Urinary bladder (tissue), 4 donors: ENCODE results near the gene GYG1. TPM values are rescaled to one million over a fixed set of nuclear protein-coding genes. Genes with fewer than 3 reads are reported as not detected.

Experiments
- DNase-seq: peaks from one replicate; pipeline ENCODE4 v3.0.0-alpha.2; 2015; ENCODE audit errors: extremely low spot score
- H3K27ac ChIP-seq: one replicate; pipeline ENCODE4 v1.5.1; 2013; ENCODE audit warnings: low read depth, mild to moderate bottlenecking, moderate library complexity
- H3K36me3 ChIP-seq: one replicate; pipeline ENCODE4 v1.6.1; 2013; ENCODE audit warnings: mild to moderate bottlenecking, moderate library complexity; ENCODE audit not compliant: insufficient read depth
- H3K4me1 ChIP-seq: one replicate; pipeline ENCODE4 v1.6.1; 2013; ENCODE audit warnings: mild to moderate bottlenecking, moderate library complexity; ENCODE audit not compliant: insufficient read depth
- H3K4me3 ChIP-seq: one replicate; pipeline ENCODE4 v1.5.1; 2013; ENCODE audit warnings: low read depth, low read length
- WGBS: extraction: QIAGEN DNeasy Blood & Tissue Kit; methylation state at CpG from one replicate; pipeline ENCODE4 v1.1.7; 2013; 5-methylcytosine and 5-hydroxymethylcytosine counted together
- polyA plus RNA-seq: library from polyadenylated mRNA; stranded (reverse); fragments of 200-250 nt; gene quantifications from one replicate; pipeline ENCODE4 v1.2.3, GENCODE V29; 2013
- total RNA-seq: library from RNA; depleted of rRNA; stranded (reverse); fragments of >200 nt; gene quantifications from one replicate; pipeline ENCODE4 v1.2.3, GENCODE V29; 2014
- donor health status: healthy with polysubstance abuse.
- donor health status: healthy.

Gene GYG1
- total RNA-seq (33.2 TPM), polyA plus RNA-seq (214 TPM)

- WGBS, result under 1% methylated on average over 91 of the region's 91 CpGs
- no peak for DNase-seq
- no peaks in the 10 kb centered on the region for H3K4me1 ChIP-seq
- peak within 1 kb of the TSS; percentile 73 for H3K27ac ChIP-seq
- H3K36me3 ChIP-seq, result no peaks in the 10 kb centered on the region
- peak within 1 kb of the TSS; percentile 93 for H3K4me3 ChIP-seq
These were observed at the start of gene GYG1 for GRCh38 chr3:148991219-148992026. Gene GYG1 (plus strand): TSS chr3:148991540. CDS start chr3:148991641, 101 bp downstream.

- DNase-seq, result no peak
- H3K27ac ChIP-seq, result no peak overlapping the region
- no peaks in the 10 kb centered on the region for H3K36me3 ChIP-seq
- H3K4me1 ChIP-seq, result no peaks in the 10 kb centered on the region
- no peak overlapping the region for H3K4me3 ChIP-seq
- WGBS, result 32% methylated on average over 2 of the region's 2 CpGs
These were observed 47.7 kb upstream of the GYG1 start for GRCh38 chr3:148943506-148944205.

- no peaks in the 10 kb centered on the region for H3K36me3 ChIP-seq
- no peaks in the 10 kb centered on the region for H3K4me1 ChIP-seq
- 91% methylated on average over 2 of the region's 2 CpGs for WGBS
- no peak overlapping the region for H3K4me3 ChIP-seq
- DNase-seq, result no peak
- no peak overlapping the region for H3K27ac ChIP-seq
These were observed 46.2 kb upstream of the GYG1 start for GRCh38 chr3:148945116-148945515.

- Histone ChIP-seq H3K36me3 (no peaks in the 10 kb centered on the region), H3K27ac (no peak overlapping the region), H3K4me3 (no peak overlapping the region), H3K4me1 (no peaks in the 10 kb centered on the region)
- 81% methylated on average over 8 of the region's 8 CpGs for WGBS
- DNase-seq, result no peak
These were observed 42.3 kb upstream of the GYG1 start for GRCh38 chr3:148948913-148949657.

- Histone ChIP-seq H3K27ac (no peak overlapping the region), H3K4me1 (no peaks in the 10 kb centered on the region), H3K4me3 (no peak overlapping the region), H3K36me3 (no peaks in the 10 kb centered on the region)
- no peak for DNase-seq
- WGBS, result 47% methylated on average over 1 of the region's 1 CpG
These were observed 40.5 kb upstream of the GYG1 start for GRCh38 chr3:148950806-148951205.

GRCh38 chr3:148951599-148952361, 39.6 kb upstream of the GYG1 start:
- no peaks in the 10 kb centered on the region for H3K36me3 ChIP-seq
- no peak overlapping the region for H3K27ac ChIP-seq
- 56% methylated on average over 4 of the region's 4 CpGs for WGBS
- H3K4me1 ChIP-seq, result no peaks in the 10 kb centered on the region
- H3K4me3 ChIP-seq, result no peak overlapping the region
- no peak for DNase-seq

GRCh38 chr3:148953094-148953493, 38.2 kb upstream of the GYG1 start:
- H3K4me3 ChIP-seq, result no peak overlapping the region
- no peaks in the 10 kb centered on the region for H3K4me1 ChIP-seq
- no peak for DNase-seq
- no peaks in the 10 kb centered on the region for H3K36me3 ChIP-seq
- no peak overlapping the region for H3K27ac ChIP-seq

GRCh38 chr3:148954981-148955380, 36.4 kb upstream of the GYG1 start:
- Histone ChIP-seq H3K4me3 (no peak overlapping the region), H3K36me3 (no peaks in the 10 kb centered on the region), H3K4me1 (no peaks in the 10 kb centered on the region), H3K27ac (no peak overlapping the region)
- no peak for DNase-seq
- 70% methylated on average over 4 of the region's 4 CpGs for WGBS

GRCh38 chr3:148955544-148956346, 35.6 kb upstream of the GYG1 start:
- H3K27ac ChIP-seq, result peak overlapping the region; percentile 54
- H3K4me1 ChIP-seq, result no peaks in the 10 kb centered on the region
- WGBS, result 38% methylated on average over 12 of the region's 12 CpGs
- no peak overlapping the region for H3K4me3 ChIP-seq
- H3K36me3 ChIP-seq, result no peaks in the 10 kb centered on the region
- peak; percentile 66 for DNase-seq

GRCh38 chr3:148957586-148957985, 33.8 kb upstream of the GYG1 start:
- Histone ChIP-seq H3K4me3 (no peak overlapping the region), H3K4me1 (no peaks in the 10 kb centered on the region), H3K27ac (no peak overlapping the region), H3K36me3 (no peaks in the 10 kb centered on the region)
- no peak for DNase-seq
- WGBS, result 86% methylated on average over 2 of the region's 2 CpGs

GRCh38 chr3:148958696-148959095, 32.6 kb upstream of the GYG1 start:
- Histone ChIP-seq H3K27ac (no peak overlapping the region), H3K4me3 (no peak overlapping the region), H3K4me1 (no peaks in the 10 kb centered on the region), H3K36me3 (no peaks in the 10 kb centered on the region)
- no peak for DNase-seq
- 67% methylated on average over 1 of the region's 1 CpG for WGBS

- Histone ChIP-seq H3K27ac (no peak overlapping the region), H3K4me3 (no peak overlapping the region), H3K36me3 (no peaks in the 10 kb centered on the region), H3K4me1 (no peaks in the 10 kb centered on the region)
- 58% methylated on average over 1 of the region's 1 CpG for WGBS
- no peak for DNase-seq
These were observed 28.8 kb upstream of the GYG1 start for GRCh38 chr3:148962513-148962912.
